HepG2 (cell line): Measurements from ENCODE around the gene CLPTM1.

ENCODE experiments used
- GTF2F1 ChIP-seq: fragments of 150-350 bp; IDR thresholded peaks from 2 replicates; pipeline ENCODE4 v1.6.1; 2014; ENCODE audit warnings: low read length
- MXI1 ChIP-seq: IDR thresholded peaks from 3 replicates; pipeline ENCODE4 v1.6.1; 2012; ENCODE audit warnings: low read depth, low read length, inconsistent platforms, borderline replicate concordance
- SMC3 ChIP-seq: IDR thresholded peaks from 2 replicates; pipeline ENCODE4 v1.6.1; 2011; ENCODE audit warnings: low read length, improper control_type of control experiment
- ZNF296 ChIP-seq: sonication (generic); formaldehyde crosslinking; conservative IDR thresholded peaks from 2 replicates; pipeline ENCODE4 v1.5.0; 2020; ENCODE audit warnings: mild to moderate bottlenecking, missing genetic modification reagents
- ZNF709 ChIP-seq: sonication (generic); formaldehyde crosslinking; IDR thresholded peaks from 2 replicates; pipeline ENCODE4 v1.5.0; 2020; ENCODE audit warnings: mild to moderate bottlenecking, missing genetic modification reagents
- TF ChIP-seq, protein P1 (sequence below): sonication (generic); formaldehyde crosslinking; IDR thresholded peaks from 2 replicates; pipeline ENCODE4 v1.4.0; 2020; ENCODE audit warnings: low read depth, missing genetic modification reagents
- TF ChIP-seq, protein P2 (sequence below): IDR thresholded peaks from 2 replicates; pipeline ENCODE4 v1.6.1; 2012; ENCODE audit warnings: low read length, improper control_type of control experiment

DNA sequence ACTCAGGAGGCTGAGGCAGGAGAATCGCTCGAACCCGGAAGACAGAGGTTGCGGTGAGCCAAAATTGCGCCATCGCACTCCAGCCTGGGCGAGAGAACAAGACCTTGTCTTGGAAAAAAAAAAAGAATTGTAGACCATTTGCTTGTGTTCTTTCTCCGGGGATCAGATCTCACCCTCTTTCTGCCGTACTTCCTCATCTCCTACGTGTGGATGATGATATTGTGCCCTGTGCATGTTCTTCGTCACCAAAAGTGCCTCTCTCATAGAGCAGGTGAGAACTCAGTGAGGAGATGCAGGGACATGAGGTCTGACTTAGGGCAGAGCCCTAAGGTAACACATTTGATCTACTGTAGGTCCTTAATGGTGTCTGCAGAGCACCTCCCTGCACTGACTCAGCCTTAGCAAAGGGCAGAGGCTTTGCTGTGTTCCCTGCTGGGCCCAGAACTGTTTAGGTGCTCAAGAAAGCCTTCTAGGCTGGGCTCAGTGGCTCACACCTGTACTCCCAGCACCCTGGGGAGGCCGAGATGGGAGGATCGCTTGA lies 8.1 kb upstream of the CLPTM1 start:
- TF ChIP-seq ZNF709, result no peak
- no peak for TF ChIP-seq GTF2F1
- TF ChIP-seq, protein P1, sequence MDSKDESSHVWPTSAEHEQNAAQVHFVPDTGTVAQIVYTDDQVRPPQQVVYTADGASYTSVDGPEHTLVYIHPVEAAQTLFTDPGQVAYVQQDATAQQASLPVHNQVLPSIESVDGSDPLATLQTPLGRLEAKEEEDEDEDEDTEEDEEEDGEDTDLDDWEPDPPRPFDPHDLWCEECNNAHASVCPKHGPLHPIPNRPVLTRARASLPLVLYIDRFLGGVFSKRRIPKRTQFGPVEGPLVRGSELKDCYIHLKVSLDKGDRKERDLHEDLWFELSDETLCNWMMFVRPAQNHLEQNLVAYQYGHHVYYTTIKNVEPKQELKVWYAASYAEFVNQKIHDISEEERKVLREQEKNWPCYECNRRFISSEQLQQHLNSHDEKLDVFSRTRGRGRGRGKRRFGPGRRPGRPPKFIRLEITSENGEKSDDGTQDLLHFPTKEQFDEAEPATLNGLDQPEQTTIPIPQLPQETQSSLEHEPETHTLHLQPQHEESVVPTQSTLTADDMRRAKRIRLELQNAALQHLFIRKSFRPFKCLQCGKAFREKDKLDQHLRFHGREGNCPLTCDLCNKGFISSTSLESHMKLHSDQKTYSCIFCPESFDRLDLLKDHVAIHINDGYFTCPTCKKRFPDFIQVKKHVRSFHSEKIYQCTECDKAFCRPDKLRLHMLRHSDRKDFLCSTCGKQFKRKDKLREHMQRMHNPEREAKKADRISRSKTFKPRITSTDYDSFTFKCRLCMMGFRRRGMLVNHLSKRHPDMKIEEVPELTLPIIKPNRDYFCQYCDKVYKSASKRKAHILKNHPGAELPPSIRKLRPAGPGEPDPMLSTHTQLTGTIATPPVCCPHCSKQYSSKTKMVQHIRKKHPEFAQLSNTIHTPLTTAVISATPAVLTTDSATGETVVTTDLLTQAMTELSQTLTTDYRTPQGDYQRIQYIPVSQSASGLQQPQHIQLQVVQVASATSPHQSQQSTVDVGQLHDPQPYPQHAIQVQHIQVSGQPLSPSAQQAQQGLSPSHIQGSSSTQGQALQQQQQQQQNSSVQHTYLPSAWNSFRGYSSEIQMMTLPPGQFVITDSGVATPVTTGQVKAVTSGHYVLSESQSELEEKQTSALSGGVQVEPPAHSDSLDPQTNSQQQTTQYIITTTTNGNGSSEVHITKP (CRISPR knock-in tag), result no peak
- TF ChIP-seq ZNF296 (CRISPR knock-in tag), result no peak
- TF ChIP-seq, protein P2, sequence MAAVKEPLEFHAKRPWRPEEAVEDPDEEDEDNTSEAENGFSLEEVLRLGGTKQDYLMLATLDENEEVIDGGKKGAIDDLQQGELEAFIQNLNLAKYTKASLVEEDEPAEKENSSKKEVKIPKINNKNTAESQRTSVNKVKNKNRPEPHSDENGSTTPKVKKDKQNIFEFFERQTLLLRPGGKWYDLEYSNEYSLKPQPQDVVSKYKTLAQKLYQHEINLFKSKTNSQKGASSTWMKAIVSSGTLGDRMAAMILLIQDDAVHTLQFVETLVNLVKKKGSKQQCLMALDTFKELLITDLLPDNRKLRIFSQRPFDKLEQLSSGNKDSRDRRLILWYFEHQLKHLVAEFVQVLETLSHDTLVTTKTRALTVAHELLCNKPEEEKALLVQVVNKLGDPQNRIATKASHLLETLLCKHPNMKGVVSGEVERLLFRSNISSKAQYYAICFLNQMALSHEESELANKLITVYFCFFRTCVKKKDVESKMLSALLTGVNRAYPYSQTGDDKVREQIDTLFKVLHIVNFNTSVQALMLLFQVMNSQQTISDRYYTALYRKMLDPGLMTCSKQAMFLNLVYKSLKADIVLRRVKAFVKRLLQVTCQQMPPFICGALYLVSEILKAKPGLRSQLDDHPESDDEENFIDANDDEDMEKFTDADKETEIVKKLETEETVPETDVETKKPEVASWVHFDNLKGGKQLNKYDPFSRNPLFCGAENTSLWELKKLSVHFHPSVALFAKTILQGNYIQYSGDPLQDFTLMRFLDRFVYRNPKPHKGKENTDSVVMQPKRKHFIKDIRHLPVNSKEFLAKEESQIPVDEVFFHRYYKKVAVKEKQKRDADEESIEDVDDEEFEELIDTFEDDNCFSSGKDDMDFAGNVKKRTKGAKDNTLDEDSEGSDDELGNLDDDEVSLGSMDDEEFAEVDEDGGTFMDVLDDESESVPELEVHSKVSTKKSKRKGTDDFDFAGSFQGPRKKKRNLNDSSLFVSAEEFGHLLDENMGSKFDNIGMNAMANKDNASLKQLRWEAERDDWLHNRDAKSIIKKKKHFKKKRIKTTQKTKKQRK, result no peak
- TF ChIP-seq SMC3, result no peak
- no peak for TF ChIP-seq MXI1
